GM12873 (cell line): ENCODE measurements around the gene ADGRL2.

ENCODE experiments used
- CTCF ChIP-seq: IDR thresholded peaks from 2 replicates; pipeline ENCODE4 v1.5.1; 2012; ENCODE audit warnings: low read depth, mild to moderate bottlenecking, moderate library complexity, low read length, control low read depth; ENCODE audit not compliant: insufficient read depth; ENCODE audit errors: missing control alignments

The ADGRL2 gene

GRCh38 chr1:81800695-81801650 lies at the start of gene ADGRL2:
Gene ADGRL2 (plus strand): TSS chr1:81800934. CDS start chr1:81836985, 36,051 bp downstream.
- no peak for TF ChIP-seq CTCF

- TF ChIP-seq CTCF: no peak
Observed at GRCh38 chr1:81752840-81753239, 47.9 kb upstream of the ADGRL2 start.

GRCh38 chr1:81754424-81754823 lies 46.3 kb upstream of the ADGRL2 start:
- TF ChIP-seq CTCF: no peak

- no peak for TF ChIP-seq CTCF
Observed at GRCh38 chr1:81756872-81757271, 43.9 kb upstream of the ADGRL2 start.

DNA sequence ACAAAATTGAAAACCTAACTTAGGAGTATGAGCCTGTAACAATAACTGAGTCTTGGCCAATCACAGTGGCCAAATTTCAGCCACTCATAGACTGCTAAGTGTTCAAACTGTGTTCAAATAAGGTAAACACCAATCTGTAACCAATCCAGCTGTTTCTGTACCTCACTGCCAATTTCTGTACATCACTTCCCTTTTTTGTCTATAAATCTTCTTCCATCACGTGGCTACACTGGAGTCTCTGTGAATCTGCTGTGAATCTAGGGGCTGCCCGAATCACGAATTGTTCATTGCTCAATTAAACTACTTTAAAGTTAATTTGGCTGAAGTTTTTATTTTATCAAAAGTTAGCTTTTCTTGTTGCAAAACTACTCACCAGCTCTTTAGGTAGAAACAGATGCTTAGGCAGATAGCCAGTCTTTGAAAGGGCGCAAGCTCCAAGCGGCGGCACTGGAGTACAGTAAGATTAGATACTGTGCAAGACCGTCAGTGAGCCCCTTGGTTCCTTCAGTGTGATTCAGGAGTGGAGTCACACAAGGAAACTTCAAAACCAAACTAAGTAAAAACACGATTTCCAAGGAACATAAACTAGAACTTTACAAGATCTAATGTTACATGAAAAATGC lies 43.2 kb upstream of the ADGRL2 start:
- TF ChIP-seq CTCF: no peak

DNA sequence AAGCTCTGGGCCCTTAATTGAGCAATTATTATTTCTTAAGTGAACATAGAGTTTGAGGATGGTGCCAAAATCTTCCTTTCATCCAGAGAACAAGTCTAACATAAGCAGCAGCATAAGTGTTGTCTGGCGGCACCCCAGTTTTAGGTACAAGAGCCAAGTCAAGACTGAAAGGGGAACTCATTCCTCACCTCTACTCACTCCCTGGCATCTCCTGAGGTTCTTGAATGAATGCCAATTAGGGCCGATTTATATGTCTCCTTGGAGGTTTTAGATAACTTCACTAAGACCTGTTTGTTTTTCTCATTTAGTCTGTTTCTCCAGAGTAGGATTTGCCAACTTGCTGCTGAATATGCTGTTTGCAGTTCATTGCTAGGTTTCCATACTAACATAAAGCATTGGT lies 42.6 kb upstream of the ADGRL2 start:
- TF ChIP-seq CTCF: no peak

GRCh38 chr1:81760477-81761097 lies 40.1 kb upstream of the ADGRL2 start:
- TF ChIP-seq CTCF: no peak
